Fibroblast of peridontal ligament (primary cell): ENCODE measurements around the gene SIVA1.
A peak's percentile ranks its signal among the peaks of the same experiment; 100 is the strongest.
"Not testable (repeated sequence)": the region's sequence is repeated elsewhere in the genome, so short reads cannot be mapped to it uniquely, and the experiment has no call there.

Source experiments
- DNase-seq: peaks from one replicate; pipeline ENCODE4 v3.0.0-alpha.2; 2010; ENCODE audit errors: extremely low read depth

Gene SIVA1

GRCh38 chr14:104719343-104719742, 33.6 kb upstream of the SIVA1 start:
- DNase-seq = no peak

GRCh38 chr14:104721505-104722431, 31.2 kb upstream of the SIVA1 start:
- DNase-seq = no peak

DNA sequence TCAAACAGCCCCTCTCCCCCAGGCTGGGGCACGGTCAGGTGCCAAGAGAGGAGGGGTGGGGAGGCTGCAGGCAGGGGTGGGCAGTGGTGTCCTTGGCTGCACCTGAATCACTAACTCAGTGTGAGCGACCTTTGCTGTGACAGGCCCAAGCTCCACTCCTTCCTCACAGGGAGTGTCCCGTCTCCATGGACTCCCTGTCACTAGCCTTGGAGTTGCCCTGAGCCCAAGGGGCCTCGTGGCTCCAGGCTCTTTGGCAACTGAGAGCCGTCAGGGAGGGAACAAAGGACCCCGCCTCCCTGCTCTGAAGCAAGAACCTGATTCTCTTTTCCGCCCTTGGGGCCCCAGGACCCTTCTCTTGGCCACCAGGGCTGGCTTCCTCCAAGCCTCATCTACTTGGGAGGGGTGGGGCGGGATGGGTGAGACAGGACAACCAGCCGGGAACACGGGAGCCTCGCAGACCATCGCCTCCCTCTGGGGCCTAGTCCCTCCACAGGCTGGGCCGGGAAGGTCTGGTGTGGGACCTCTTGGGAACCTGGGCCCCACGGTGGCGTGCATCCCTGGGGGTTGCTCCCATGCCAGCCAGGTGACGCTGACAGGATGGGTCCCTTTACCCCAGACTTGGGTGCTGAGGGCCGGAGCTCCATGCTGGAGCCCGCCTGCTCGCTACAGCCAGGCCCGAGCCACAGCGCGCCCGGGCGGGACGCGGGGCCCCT, 29.9 kb upstream of the SIVA1 start:
- no peak for DNase-seq

DNA sequence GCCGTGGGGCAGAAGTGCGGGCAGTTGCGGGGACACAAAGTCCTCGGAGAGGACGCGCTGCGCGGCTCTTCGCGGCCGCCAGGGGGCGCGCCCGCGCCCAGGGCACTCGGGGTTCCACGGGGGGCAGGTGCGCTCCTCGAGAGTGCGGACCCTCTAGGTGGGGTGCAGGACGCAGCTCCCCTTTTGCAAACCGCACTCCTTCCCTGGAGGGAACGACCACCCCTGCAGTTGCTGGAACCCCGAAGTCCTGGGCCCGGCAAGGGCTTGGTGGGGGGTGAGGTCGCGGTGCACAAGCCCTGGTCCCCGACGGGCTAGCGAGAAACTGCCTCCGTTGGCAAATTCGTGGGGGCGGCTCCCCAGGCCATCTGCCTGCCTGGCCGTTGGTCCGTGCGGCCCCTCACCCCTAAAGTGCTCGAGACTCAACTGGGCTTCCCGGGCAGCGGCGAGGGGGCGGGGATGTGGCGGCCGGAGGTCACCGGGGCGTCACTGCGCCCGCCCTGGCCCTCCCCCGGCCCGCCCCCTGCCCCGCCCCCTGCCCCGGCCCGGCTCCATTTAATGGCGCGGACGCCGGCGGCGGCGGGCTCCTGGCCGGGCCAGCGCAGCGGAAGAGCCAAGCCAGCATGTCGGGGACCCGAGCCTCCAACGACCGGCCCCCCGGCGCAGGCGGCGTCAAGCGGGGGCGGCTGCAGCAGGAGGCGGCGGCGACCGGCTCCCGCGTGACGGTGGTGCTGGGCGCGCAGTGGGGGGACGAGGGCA, 29.1 kb upstream of the SIVA1 start, which contains the start of gene ADSS1:
ADSS1 (plus strand) TSS at position 579 of the 756 bp plus-strand sequence; CDS start at position 621, 42 bp downstream.
- no peak for DNase-seq

GRCh38 chr14:104724407-104724980, 28.5 kb upstream of the SIVA1 start:
- DNase-seq = no peak

DNA sequence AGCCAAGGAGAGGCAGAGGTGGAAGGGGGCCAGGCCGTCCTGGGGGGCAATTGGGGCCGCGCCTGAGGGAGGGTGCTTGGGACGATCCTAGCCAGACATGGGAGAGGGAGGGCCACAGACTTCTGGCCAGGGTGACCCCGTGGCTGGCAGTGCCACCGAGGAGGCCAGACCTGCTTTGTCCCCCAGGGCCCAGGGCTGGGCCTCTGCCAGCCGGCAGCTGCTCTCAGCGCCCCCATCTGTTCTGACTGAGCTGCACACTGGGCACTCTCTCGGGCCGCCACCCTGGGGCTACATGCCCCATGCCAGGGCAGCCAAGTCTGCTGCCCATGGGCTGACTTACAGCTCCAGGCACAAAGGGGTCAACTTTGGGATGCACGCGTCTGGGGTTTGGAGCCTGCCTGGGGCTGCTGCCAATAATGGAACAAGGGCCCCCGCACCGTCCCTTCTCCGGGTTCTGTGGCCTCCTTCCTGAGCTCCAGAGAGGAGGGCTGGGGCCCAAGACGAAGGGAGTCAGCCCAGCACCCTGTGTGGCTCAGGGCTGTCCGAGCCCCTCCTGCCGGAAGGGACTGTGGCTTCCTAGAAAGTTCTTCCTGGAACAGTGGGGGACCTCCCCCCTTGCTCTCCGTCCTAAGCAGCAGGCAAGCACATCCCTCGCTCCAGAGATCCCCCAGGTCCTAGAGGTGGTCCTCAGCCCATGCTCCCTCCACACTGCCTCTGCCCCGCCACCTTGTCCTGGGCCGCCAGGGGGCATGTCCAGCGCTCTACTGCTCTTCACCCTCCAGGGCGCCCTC, 27.8 kb upstream of the SIVA1 start:
- peak; percentile 34 for DNase-seq

GRCh38 chr14:104725772-104726548, 27.0 kb upstream of the SIVA1 start:
- no peak for DNase-seq

GRCh38 chr14:104726600-104727451, 26.1 kb upstream of the SIVA1 start:
- DNase-seq = no peak

DNA sequence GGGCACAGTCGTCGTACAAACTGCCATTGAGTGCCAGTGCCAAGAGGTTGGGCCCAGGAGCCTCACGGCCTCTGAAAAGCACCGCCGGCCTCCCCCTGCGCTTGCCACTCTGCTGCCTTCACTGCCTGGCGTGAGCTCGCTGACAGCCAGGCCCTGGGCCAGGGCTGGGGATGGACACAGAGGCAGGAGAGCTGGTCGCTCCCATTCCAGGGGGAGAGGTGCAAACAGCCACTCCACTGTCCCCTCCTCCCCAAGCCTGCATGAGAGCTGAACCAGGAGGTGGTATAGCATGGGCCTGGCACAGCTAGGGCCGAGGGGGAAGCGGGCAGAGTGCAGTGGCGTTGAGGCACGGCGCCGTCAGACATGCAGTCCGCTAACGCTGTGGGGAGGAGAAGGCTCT, 24.3 kb upstream of the SIVA1 start:
- no peak for DNase-seq

GRCh38 chr14:104729176-104729834, 23.6 kb upstream of the SIVA1 start:
- not testable (repeated sequence) for DNase-seq

DNA sequence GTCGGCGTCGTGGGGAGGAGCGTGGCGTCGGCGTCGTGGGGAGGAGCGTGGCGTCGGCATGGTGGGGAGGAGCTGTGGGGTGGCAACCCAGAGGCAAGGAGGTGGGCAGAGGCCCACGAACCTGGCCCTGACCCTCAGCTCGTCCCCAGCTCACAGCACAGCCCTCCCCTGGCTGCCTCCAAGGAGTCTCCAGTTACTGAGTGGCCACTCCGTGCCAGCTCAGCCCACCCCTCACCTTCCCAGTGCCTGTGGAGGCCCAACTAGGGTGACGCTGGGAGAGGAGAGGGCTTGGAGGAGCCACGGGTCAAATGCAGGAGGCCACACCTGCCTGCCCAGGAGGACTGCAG, 23.1 kb upstream of the SIVA1 start:
- no peak for DNase-seq

DNA sequence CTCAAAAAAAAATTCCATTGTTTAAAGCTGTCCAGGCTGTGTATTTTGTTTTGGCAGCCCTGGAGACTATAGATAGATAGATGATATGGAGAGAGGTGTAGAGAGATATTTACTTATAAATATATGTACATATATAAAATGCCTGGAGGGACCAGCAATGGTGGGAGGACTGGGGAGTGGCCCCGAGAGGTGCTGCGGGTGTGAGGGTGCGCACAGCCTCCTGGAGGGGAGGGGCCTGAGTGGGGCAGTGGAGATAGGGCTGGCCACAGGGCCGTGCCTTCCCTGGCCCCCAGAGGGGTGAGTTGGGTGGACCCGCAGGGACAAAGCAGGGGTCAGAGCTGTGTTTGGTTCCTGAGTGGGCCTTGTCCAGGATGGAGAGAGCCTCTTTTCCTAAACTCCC, 22.5 kb upstream of the SIVA1 start:
- no peak for DNase-seq

- DNase-seq = no peak
Measured at GRCh38 chr14:104731320-104732294, 21.3 kb upstream of the SIVA1 start.

- no peak for DNase-seq
Measured at GRCh38 chr14:104732355-104732804, 20.6 kb upstream of the SIVA1 start.

- no peak for DNase-seq
Measured at GRCh38 chr14:104732931-104733681, 19.8 kb upstream of the SIVA1 start.

DNA sequence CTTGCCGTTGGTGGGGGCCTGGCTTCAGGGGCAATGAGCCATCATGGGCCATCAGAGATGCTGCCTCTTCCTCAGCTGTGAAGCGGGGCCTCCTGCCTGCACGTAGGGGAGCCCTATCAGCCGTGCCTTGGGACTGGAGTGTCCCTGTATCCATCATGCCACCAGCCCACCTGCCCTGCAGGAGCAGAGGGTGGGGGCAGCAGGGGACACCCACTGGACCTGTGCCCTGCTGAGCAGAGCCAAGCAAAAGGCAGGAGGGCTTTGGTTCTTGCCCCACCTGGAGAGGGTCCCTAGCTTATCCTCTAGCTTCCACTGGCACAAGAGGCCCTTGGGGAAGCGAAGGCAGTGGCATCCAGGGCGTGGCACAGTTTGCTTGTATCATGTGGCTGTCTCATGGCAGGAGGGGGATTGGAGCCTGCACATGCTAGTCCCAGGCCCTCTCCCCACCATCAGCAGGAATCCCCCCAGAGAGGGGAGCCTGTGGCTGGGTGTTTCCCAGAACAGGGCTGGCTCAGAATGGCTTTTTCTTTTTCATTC, 18.8 kb upstream of the SIVA1 start:
- no peak for DNase-seq
